Thyroid gland (tissue), 4 donors: ENCODE data around the gene BMERB1.

Source experiments
- POLR2A ChIP-seq, 2 donors: fragments of 450-650 bp; IDR thresholded peaks; one replicate each; pipeline ENCODE4 v1.6.1; 2017; ENCODE audit warnings: antibody characterized with exemption in 2 of 2, mild to moderate bottlenecking in 2 of 2, moderate library complexity in 1 of 2
- TF ChIP-seq, protein P1 (sequence below), 6 experiments: fragments of 200-600 bp in 3 of 6; fragments of 450-650 bp in 3 of 6; sonication (generic) in 3 of 6; IDR thresholded peaks; one replicate each; pipeline ENCODE4 v1.5.1; 2016 to 2019; ENCODE audit warnings: antibody characterized with exemption in 6 of 6, mild to moderate bottlenecking in 2 of 6, inconsistent platforms in 1 of 6, moderate library complexity in 1 of 6

DNA sequence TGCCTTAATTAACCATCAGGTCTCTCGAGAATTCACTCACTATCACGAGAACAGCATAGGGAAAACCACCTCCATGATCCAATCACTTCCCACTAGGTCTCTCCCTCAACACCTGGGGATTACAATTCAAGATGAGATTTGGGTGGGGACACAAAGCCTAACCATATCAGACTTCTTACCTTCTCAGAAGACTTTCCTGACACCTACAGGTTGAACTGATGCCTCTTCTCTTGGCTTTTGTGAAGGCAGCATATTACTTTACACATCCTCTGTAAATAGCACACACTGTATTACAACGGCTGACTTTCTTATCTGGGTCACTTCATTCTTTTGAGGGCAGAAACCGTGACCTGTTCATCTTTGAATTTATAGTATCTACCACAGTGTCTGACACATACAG, 23.6 kb downstream of the BMERB1 start:
- TF ChIP-seq, protein P1, sequence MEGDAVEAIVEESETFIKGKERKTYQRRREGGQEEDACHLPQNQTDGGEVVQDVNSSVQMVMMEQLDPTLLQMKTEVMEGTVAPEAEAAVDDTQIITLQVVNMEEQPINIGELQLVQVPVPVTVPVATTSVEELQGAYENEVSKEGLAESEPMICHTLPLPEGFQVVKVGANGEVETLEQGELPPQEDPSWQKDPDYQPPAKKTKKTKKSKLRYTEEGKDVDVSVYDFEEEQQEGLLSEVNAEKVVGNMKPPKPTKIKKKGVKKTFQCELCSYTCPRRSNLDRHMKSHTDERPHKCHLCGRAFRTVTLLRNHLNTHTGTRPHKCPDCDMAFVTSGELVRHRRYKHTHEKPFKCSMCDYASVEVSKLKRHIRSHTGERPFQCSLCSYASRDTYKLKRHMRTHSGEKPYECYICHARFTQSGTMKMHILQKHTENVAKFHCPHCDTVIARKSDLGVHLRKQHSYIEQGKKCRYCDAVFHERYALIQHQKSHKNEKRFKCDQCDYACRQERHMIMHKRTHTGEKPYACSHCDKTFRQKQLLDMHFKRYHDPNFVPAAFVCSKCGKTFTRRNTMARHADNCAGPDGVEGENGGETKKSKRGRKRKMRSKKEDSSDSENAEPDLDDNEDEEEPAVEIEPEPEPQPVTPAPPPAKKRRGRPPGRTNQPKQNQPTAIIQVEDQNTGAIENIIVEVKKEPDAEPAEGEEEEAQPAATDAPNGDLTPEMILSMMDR (IDR thresholded peaks at IDR 0.05): no peak
- TF ChIP-seq POLR2A (IDR thresholded peaks at IDR 0.05): no peak
